Upper lobe of right lung (tissue), 1 donor: ENCODE measurements around the gene ALPK3. TPM values are rescaled to one million over a fixed set of nuclear protein-coding genes. Genes with fewer than 3 reads are reported as not detected.

Experiments
- ATAC-seq: fragments of 200-7000 bp; cut with Tn5 transposase; one replicate; pipeline ENCODE4 v1.9.1; 2020; ENCODE audit warnings: mild to moderate bottlenecking, moderate library complexity
- DNase-seq: peaks from one replicate; pipeline ENCODE4 v3.0.0-alpha.2; 2020
- H3K27ac ChIP-seq: fragments of 200-600 bp; one replicate; pipeline ENCODE4 v1.8.0; 2022
- H3K27me3 ChIP-seq: fragments of 200-600 bp; one replicate; pipeline ENCODE4 v1.8.0; 2022; ENCODE audit warnings: mild to moderate bottlenecking
- H3K36me3 ChIP-seq: fragments of 200-600 bp; one replicate; pipeline ENCODE4 v1.8.0; 2022
- H3K4me1 ChIP-seq: fragments of 200-600 bp; one replicate; pipeline ENCODE4 v1.8.0; 2022
- H3K4me3 ChIP-seq: fragments of 200-600 bp; one replicate; pipeline ENCODE4 v1.8.0; 2022; ENCODE audit warnings: mild to moderate bottlenecking
- H3K9me3 ChIP-seq: fragments of 200-600 bp; one replicate; pipeline ENCODE4 v1.8.0; 2022
- CTCF ChIP-seq: fragments of 200-600 bp; IDR thresholded peaks from one replicate; pipeline ENCODE4 v1.8.0; 2022; ENCODE audit warnings: antibody characterized with exemption
- intact Hi-C: fragments of 100-400 bp; cut with DNase I; formaldehyde crosslinking; loops from one replicate; pipeline ENCODE4 v1.11.0; 2022
- total RNA-seq: library from RNA; stranded (reverse); fragmentation: NEBNext Ultra II Directional; extraction: Animal tissue kit (Norgen Biotek cat#: 25700); gene quantifications from one replicate; pipeline ENCODE4 v1.2.1, GENCODE V29; 2021
- donor health status: DM: no; HTN: yes; CAD: no; lungs with severe emphysema.

The ALPK3 gene
- total RNA-seq, 1 donor from 2014 or later: 21.0 TPM

GRCh38 chr15:84804005-84804900 lies 12.9 kb upstream of the ALPK3 start:
- H3K27ac ChIP-seq: no peak overlapping the region
- H3K27me3 ChIP-seq: no peaks in the 10 kb centered on the region
- no peaks in the 10 kb centered on the region for H3K4me1 ChIP-seq
- no peaks in the 10 kb centered on the region for H3K9me3 ChIP-seq
- H3K36me3 ChIP-seq: peaks cover 57% of the 10 kb centered on the region
- no peak for ATAC-seq
- DNase-seq: peak; percentile 16
- no peak for TF ChIP-seq CTCF
- intact Hi-C loops: no loop called here
- no peak overlapping the region for H3K4me3 ChIP-seq

- TF ChIP-seq CTCF: no peak
- Histone ChIP-seq H3K9me3 (no peaks in the 10 kb centered on the region), H3K27ac (no peak overlapping the region), H3K4me3 (no peak overlapping the region), H3K36me3 (peaks cover 47% of the 10 kb centered on the region), H3K4me1 (no peaks in the 10 kb centered on the region), H3K27me3 (no peaks in the 10 kb centered on the region)
- DNase-seq (no peak), ATAC-seq (no peak)
- intact Hi-C loops: no loop called here
These were observed 11.9 kb upstream of the ALPK3 start for GRCh38 chr15:84805221-84805620.

GRCh38 chr15:84807228-84807627 lies 9.9 kb upstream of the ALPK3 start:
- H3K27ac ChIP-seq: no peak overlapping the region
- H3K4me1 ChIP-seq: no peaks in the 10 kb centered on the region
- DNase-seq: no peak
- ATAC-seq: no peak
- H3K27me3 ChIP-seq: no peaks in the 10 kb centered on the region
- peaks cover 27% of the 10 kb centered on the region for H3K36me3 ChIP-seq
- no peaks in the 10 kb centered on the region for H3K9me3 ChIP-seq
- H3K4me3 ChIP-seq: no peak overlapping the region
- intact Hi-C loops: no loop called here
- no peak for TF ChIP-seq CTCF

GRCh38 chr15:84810073-84810840 lies 6.9 kb upstream of the ALPK3 start:
- H3K27me3 ChIP-seq: no peaks in the 10 kb centered on the region
- no peaks in the 10 kb centered on the region for H3K9me3 ChIP-seq
- intact Hi-C loops: no loop called here
- H3K36me3 ChIP-seq: no peaks in the 10 kb centered on the region
- TF ChIP-seq CTCF: no peak
- H3K27ac ChIP-seq: no peak overlapping the region
- no peak overlapping the region for H3K4me3 ChIP-seq
- peak; percentile 40 for DNase-seq
- no peak for ATAC-seq
- no peaks in the 10 kb centered on the region for H3K4me1 ChIP-seq

GRCh38 chr15:84811151-84811550 lies 6.0 kb upstream of the ALPK3 start:
- H3K4me3 ChIP-seq: no peak overlapping the region
- H3K27me3 ChIP-seq: no peaks in the 10 kb centered on the region
- TF ChIP-seq CTCF: no peak
- H3K9me3 ChIP-seq: no peaks in the 10 kb centered on the region
- H3K36me3 ChIP-seq: no peaks in the 10 kb centered on the region
- no peaks in the 10 kb centered on the region for H3K4me1 ChIP-seq
- intact Hi-C loops: no loop called here
- no peak for ATAC-seq
- peak; percentile 26 for DNase-seq
- H3K27ac ChIP-seq: no peak overlapping the region
